GF-D8 (cell line): ENCODE data around the gene CRIM1.
"Not testable (repeated sequence)": the region's sequence is repeated elsewhere in the genome, so short reads cannot be mapped to it uniquely, and the experiment has no call there.

Experiments used
- DNase-seq: peaks from one replicate; lab custom pipeline; 2025; lab: John Stamatoyannopoulos, UW

Gene CRIM1

DNA sequence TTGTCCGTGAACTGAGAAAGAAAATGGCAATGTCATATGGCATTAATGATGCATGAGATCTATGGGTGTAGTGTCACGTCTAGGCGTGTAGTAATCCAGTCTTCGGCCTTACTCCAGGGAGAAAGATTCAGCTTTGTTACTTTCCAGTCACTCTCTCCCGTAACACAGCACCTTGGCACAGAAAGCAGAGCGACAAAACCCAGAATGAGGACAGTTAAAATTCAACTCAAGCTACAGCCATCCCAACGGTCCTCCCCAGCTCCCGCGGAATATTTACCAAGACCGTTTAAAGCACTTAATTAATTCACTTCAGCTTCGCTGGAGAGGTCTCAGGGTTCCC, 797 bp upstream of the CRIM1 start:
- DNase-seq: no peak

DNA sequence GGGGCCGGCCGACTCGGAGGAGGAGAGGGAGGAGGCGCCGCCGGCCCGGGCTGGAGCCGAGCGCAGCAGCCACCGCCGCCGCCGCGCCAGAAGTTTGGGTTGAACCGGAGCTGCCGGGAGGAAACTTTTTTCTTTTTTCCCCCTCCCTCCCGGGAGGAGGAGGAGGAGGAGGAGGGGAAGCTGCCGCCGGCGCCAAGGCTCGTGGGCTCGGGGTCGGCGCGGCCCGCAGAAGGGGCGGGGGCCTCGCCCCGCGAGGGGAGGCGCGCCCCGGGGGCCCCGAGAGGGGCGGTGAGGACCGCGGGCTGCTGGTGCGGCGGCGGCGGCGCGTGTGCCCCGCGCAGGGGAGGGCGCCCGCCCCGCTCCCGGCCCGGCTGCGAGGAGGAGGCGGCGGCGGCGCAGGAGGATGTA, 316 bp downstream of the CRIM1 start:
- no peak for DNase-seq

DNA sequence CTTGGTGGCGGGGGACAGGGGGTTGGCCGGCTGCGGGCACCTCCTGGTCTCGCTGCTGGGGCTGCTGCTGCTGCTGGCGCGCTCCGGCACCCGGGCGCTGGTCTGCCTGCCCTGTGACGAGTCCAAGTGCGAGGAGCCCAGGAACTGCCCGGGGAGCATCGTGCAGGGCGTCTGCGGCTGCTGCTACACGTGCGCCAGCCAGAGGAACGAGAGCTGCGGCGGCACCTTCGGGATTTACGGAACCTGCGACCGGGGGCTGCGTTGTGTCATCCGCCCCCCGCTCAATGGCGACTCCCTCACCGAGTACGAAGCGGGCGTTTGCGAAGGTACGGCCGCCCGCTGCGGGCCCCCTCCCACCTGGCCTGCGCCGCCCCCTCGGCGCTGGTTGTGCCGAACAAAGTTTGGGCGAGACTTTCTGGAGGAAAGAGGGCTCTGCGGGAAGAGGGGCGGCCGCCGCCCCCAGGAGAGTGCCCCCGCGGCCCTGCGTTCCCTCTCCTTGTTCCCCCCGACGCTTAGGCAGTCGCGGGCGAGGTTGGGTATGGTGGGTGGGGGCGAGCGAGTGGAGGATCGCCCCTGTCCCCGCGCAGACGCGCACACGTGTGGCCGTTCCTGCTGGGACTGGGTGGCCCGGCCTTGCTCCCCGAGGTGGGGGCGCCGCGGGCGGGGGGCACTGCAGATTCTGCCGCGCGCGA, 866 bp downstream of the CRIM1 start:
- no peak for DNase-seq

DNA sequence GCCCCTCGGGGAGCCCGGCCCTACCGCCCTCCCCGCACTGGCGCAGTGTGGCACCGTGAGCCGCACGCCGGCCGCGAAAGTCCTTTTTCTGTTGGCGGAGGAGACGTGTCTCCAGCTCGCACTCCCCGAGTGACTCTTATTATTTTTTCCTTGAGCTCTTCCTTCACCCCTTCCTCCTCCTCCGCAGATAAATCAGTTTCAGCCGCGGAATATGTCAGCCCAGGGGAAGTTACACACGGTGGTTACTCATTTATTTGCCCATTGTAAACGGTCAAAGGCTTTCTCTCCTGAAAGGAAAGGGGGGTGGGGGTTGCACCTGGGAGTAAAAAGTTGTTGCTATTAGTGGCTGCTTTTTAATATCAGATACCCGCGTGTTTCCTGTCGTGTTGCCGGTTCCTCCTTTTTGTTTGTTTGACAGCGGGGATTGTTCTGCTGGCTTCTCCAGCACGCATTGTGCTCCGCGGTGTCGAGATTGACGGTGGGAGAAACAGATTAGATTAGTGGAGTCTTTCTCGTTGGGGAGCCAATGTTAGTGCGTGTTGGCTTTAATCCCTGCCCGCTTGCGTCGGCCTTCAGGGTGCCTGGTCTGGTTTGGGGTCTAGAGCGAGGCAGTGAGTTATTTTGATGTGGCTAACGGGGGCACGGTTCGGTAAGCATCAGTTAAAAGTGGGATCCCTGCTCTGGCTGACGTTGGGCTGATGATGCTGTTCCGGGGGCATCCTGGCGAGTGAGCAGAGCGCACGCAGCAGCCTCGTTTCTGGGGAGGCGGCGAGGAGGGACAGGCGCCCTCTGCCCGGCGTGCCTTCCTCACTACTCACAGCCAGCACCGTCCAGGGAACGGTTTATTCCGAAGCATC, 1.6 kb downstream of the CRIM1 start:
- DNase-seq: no peak

DNA sequence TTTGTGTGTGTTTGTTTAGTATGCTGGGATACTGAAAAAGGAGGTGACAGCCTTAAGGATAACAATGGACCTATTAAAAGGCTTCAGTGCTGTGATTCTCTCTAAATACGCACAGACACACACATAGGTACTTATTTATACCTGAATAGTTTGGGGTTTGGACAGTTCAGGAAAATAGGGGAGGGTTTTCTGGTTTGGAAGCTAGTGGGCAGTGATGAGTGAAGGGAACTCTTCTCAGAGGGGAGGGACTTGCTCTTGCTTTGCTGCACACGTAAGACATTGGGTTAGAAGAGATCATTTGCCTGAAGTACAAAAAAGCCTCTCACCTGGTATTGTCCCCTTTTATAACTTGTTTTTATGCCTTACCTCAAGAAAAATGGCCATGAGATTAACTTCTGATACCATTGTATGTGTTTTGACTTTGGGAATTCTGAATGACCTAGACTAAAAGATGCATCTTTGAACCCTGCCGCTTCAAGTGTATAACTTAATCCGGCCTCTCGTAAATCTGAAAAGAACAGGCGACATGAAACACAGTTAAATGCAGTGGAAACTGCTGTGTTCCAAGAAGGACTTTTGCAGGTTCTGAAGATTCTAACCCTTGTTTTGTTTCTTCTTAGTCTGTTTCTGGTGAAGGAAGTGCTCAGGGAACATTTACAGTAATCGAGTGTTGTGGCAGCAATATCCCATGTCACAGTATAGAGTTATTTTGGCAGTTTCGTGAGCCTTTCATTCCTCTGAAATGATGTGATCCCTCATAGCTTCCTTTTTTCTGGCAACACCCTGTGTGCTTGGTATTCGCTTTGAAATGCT, 2.5 kb downstream of the CRIM1 start:
- no peak for DNase-seq

DNA sequence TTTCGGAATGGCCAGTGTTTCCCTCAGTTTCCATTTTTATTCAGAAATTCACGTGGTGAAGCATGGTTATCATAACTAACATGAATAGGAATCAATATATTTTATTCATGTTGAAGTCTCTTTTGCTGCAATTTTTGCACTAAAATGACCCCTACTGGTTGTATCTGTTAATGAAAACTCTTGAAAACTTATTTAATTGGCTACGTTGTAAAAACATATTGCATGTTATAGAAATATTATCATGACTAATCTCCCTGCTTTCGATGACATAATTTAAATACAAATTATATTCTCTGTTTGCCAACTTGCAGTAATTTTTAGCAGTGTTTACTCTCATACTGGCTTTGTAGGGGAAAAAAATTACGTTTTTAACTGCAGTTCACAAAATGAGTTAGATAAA, 3.5 kb downstream of the CRIM1 start:
- no peak for DNase-seq

DNA sequence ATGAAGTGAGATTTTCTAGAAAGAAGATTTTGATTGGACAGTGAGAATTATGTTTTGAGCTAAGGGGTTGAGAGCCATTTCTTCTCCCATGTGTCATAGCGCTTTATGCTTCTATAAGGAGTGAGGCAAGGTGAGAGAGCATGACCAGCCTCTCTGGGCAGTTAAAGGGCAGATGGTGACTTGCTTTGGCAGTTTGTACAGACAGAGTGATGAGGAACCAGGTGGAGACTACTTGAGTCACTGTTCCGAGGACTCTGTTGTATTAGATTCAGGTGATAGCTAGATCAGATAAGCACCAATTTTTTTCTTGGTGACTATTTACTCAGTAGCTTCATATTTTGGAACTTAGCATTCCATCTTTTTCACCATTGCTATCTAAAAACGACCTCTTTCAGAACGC, 4.5 kb downstream of the CRIM1 start:
- DNase-seq: no peak

DNA sequence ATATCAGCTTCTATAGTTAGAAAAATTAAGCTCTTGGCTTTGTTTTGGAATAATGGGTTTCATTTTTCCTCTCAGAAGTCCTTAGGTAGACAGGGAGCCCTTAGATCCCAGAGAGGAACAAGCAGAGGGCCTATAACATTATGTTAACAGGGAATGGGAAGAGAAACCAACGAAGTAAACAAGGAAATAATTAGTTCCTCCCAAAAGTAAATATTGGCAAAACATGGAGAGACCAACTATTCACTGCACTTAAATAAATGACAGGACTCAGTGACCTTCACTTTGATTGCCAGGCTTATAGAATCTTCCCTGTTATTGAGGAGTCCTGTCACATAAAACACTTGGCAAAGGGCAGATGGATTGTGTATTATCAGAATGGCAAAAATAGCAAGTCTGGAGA, 5.3 kb downstream of the CRIM1 start:
- DNase-seq: no peak

DNA sequence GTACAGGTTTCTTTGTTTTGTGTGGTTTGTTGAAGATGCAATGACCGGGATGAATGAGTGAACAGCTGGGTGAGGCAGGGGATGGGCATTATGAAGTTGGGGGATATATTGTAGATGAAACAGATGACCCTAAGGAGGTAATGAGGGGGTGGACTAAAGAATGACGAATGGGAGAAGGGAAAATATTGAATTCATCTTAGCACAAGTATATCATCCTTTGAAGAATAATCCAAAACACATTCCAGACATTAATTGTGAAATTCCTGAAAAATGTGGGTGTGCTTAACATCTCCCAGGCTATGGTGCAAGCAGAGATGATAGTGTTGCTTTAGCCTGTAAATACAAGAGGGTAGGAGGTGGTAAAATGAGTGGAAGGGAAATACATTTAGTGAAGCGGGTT, 5.8 kb downstream of the CRIM1 start:
- no peak for DNase-seq

DNA sequence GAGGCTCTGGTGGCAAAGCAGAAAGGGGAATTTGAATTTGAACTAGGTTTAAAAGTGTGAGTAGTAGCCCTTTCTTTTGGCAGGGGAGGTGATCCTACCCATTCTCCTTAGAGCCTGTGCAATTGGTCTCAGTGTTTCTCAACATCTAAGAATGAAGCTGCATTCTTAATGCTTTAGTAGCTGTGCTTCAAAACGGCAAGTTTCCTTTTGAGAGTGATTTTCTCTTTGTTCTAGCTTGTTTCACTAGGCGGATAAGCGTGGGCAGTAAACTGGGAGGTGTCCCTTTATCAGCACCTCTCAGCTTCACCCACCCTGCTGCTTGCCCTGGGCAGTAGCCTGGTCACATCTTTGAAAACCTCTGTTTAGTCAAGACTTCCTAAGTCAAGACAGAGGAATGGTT, 6.7 kb downstream of the CRIM1 start:
- no peak for DNase-seq

DNA sequence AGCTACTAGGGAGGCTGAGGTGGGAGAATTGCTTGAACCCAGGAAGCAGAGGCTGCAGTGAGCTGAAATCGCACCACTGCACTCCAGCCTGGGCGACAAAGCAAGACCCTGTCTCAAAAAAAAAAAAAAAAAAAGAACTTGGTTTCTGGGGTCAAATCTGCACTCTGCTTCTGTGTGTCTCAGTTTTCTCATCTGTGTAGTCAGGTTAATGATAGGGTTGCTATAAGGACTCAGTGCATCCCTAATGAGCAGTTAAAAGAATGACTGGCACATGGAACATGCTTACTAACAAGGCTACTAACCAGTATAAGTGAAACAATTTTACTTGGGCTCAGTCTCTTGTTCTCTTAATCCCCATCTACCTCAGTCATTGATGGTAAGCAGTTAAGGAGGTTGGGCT, 7.5 kb downstream of the CRIM1 start:
- DNase-seq: not testable (repeated sequence)

DNA sequence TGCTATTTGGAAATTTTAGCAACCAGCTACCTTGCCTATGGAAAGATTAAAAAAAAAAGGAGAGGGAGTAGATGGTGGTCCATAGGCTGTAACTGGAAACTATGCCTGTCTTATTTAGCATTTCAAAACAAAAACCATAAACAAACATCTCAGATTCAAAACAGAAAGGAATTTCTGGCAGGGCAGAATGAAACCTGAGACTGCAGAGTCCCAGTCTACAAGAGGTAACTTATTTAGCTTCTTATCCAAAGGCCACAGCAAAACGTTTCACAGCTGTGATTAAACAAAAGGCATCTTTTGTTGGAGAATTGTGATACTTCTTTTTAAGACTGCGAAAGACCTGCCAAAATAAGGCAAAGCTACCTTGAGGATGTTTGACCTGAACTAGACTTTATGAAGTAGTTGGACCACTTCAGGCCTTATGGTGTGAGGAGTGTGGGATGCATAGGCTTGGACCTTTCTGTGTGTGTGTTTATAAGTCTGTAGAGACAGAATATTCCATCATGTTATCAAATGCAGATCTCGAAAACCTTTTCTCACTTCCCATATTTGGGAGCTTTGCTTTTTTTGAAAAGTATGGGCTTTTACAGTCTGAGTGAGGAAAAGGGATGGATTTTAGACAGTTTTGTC, 11.0 kb downstream of the CRIM1 start:
- DNase-seq: no peak

DNA sequence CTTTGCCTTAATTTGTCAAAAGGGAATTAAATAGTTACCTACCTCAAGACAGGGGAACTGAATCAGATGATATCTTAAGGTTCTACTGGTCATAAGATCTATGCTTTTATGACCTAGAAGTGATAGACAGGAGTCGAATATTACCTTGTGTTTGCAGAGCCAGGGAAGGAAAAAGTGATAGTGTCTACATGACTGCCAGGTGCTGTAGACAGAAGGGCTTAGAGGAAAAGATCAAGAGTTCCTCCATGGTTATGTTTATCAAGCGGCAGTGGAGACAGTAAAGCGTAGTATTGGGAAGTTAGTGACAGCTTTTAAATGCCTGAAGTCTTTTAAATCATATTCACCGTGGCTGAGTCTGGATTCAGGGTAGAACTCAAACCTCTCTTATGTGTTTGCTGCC, 11.9 kb downstream of the CRIM1 start:
- no peak for DNase-seq

DNA sequence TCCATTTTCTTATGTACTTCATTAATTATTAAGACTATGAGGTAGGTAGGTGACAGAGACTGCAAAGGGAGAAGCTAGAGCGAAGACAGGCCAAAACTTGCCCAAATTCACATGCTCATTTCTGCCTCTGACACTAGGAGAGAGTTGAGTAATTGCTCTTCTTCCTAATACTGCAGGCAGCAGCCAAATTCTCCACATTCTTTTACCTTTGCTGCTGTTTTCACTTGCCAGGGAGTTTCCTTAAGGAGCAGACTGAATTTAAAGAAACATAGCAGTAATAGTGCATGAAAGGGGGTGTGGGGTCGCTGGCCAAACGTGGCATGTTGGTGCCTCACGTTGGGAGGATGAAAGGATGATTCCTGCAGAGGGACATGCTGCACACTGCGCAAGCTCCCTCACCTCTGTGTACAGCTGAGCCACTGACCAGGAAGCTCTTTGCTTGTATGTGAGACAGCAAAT, 12.3 kb downstream of the CRIM1 start:
- no peak for DNase-seq

DNA sequence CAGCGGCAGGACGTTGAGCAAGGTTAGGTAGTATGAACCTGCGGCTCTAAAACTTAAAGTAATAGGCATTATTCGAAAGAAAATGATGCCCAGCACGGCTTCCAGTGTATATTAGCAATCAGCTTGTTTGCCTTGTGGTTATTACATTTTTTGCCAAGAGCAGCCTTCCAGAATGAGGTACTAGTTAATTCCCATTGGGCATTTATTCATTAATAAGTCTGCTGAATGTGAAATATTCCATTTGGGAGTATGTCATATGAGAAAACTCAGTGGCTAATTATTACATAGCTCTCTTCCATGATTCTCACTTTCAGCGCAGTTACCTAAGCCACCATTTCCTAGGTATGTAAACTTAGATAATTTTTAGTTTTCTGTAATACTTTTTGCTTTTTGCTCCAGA, 12.9 kb downstream of the CRIM1 start:
- DNase-seq: no peak

DNA sequence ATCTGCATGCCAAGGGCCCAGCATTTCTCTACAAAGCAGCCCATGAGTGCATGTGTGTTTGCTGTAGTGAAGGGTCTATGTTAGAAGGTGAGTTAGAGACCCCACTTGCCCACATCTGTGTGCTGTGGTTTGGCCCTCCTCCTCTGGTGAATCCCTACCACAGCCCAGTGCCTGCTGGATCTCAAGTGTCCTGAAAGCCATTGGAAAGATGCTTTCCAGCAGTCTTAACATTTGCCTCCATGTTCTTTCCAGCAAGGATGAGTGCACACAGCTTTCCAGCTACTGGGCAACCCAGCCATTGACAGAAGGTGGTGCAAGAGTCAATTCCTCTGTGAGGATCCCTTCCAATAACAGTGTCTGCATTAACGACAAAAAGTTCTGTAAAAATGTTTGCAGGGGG, 13.6 kb downstream of the CRIM1 start:
- no peak for DNase-seq

DNA sequence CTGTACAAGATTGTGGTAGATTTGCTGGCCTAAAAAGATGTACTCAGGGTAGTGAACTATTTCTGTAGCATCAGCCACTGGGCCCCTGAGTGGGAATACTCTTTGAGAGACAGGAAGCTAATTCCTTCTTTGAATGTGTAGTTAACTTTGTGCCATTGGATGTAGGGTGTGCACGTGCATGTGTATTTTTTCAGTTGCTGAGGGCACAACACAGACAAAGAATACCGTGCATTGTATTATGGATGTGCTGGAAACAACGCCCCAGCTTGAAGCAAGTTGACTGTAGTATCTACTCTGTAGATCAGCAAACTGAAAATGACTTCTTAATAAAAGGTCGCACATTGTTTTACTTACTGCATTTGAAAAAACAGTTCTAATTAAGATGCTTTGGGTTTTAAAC, 14.1 kb downstream of the CRIM1 start:
- DNase-seq: no peak

DNA sequence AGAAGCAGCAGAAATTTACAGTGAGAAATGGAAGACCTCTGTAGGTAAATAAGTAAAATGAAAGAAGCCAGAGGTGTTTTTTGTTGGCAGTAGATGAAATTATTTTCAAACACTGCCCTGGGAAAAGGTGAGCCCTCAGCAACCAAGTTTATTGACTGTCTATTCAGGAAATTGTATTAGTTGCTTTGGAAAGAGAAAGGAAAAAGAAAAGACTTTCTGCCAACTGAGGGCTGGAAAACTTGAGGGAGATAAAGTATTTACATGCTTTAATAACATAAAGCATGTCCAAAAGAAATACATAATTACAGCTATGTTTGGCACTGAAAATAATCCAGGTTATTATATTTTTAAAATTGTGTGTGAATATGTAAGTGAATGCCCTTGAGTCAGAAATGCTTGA, 14.7 kb downstream of the CRIM1 start:
- no peak for DNase-seq

DNA sequence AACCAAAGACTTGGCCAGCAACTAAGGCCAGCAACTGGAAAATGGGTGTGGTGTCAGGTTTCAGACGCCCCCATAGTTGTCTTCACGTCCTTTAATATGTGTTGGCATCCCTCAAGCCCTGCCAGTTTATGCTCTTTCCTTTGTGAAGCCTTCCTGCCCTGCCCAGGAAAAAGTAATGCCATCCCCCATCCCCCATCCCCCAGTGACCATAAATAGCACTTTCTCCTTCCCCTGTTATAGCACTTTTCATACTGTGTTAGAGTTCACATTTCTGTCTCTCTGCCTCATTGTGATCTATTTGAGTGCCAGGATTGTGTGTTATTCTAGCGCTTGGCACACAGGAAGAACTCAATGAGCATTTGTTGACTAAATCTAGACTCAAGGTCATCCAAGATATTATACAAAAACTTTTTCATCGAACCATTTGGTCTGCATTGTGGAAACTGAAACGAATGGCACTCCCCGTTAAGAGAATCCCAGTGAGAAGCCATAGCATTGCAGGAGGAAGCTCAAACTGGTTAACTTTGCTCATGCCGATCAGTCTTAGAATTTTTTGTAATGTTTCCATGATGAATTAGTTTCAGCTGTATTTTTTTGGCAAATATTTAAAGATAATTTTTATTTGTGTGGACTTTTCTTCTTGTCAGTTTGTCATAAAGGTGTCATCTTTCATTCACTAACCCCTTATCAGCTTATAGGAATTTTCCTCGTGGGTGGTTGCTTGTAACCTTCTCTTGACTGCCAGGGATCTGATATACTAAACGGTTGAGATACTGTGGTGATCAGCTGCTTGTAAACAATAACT, 15.7 kb downstream of the CRIM1 start:
- DNase-seq: no peak

DNA sequence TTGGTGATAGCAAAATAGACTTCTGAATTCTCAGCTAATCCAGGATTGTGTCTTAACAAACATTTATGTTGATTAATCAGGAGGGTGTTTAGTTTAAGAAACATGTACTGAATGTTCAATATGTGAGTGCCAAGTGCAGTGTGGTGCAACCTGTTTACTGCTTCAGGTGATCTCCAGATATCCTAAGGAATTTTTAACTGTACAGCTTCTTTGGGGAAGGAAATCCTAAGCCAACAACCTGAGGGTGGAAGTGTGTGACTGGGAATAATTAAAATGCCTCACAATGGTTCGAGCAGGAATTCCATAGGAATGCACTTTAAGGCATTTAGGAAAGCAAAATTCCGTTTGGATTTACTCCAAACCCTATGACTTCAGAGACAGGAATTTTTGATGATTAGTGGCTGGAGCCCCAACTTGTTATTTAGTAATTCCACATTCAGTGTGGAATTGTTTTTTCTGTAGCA, 16.4 kb downstream of the CRIM1 start:
- DNase-seq: no peak

DNA sequence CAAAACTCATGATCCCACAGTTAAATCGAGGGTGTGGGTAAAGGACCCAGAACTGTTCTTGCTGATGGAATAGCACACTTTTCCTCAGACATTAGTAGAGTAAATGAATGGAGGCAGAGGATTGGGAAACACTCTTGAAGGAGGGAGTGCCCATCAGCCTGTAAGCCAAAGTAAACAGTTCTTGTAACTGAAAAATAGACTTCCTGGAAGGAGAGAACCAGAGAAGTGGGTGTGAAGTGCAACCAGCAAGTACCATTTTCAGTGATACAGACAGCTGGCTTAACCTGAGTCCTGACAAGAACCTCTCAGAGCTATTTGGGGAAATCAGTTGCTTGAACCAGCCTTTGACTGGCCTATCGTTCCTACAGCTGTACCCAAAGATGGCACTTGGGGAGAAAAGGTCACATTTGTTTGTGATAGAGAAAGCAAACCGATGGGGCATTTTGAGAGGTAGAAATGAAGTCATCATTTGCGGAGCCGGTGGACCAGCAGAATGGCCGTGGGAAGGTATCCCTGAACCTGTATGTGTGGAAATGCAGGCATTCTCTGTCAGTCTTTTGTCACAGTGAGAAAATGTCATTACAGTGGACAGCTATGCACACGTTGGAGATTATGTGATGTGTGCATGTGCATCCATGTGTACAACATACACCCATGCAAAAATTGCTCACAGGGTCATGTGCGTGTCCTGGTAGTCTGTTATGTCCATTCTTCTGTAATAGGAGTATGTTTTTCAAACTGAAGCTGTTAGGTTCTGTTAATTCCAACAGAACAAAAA, 17.8 kb downstream of the CRIM1 start:
- DNase-seq: no peak
